Measurements from ENCODE around the gene GUCY1A2. TPM values are rescaled to one million over a fixed set of nuclear protein-coding genes. Genes with fewer than 3 reads are reported as not detected.

GUCY1A2 gene
- polyA plus RNA-seq, 1 donor (not counting 4 experiments of a cell fraction or from before 2014, with no cell fraction given) = not detected

GRCh38 chr11:106691807-106692365, 326.4 kb downstream of the GUCY1A2 start:
- H3K9me1 ChIP-seq (ENCODE audit: control insufficient read depth, extremely low read depth, insufficient read depth, low read length) = no peaks in the 10 kb centered on the region
- no peak overlapping the region for H3K9ac ChIP-seq (ENCODE audit: control insufficient read depth, extremely low read depth, insufficient read depth, low read length)
- H3K4me2 ChIP-seq (ENCODE audit: control insufficient read depth, extremely low read depth, insufficient read depth, low read depth, low read length) = no peak overlapping the region
- DNase-seq (ENCODE audit: low read depth, low spot score) (no peak), FAIRE-seq (no peak)
- no peak overlapping the region for H2AFZ ChIP-seq (ENCODE audit: control insufficient read depth, low read length)
- no peaks in the 10 kb centered on the region for H3K9me3 ChIP-seq (ENCODE audit: control insufficient read depth, low read depth, low read length)
- TF ChIP-seq CTCF (optimal IDR thresholded peaks at IDR 0.05 in 1 of 3, IDR thresholded peaks at IDR 0.05 in 1 of 3, conservative IDR thresholded peaks at IDR 0.05 in 1 of 3; ENCODE audit: extremely low read depth in 1 of 3, insufficient read depth in 2 of 3, low read length in 3 of 3) (no peak), EZH2 (IDR thresholded peaks at IDR 0.05; ENCODE audit: low read length) (no peak)
- no peaks in the 10 kb centered on the region for H3K36me3 ChIP-seq (ENCODE audit: control insufficient read depth in 2 of 2, extremely low read depth in 1 of 2, insufficient read depth in 2 of 2, low read length in 2 of 2)
- no peaks in the 10 kb centered on the region for H3K27me3 ChIP-seq (ENCODE audit: control insufficient read depth, extremely low read depth, insufficient read depth, low read length)
- no peaks in the 10 kb centered on the region for H4K20me1 ChIP-seq (ENCODE audit: control insufficient read depth, extremely low read depth, insufficient read depth, low read length)
- H3K27ac ChIP-seq (ENCODE audit: control insufficient read depth, insufficient read depth, low read length) = no peak overlapping the region
- H3K4me3 ChIP-seq (ENCODE audit: control insufficient read depth in 2 of 3, extremely low read depth in 1 of 3, insufficient read depth in 2 of 3, low read depth in 1 of 3, low read length in 3 of 3) = no peak overlapping the region
- H3K4me1 ChIP-seq (ENCODE audit: control insufficient read depth, extremely low read depth, insufficient read depth, low read length) = peaks cover 12% of the 10 kb centered on the region
- dilution Hi-C loops (cut with MboI; ENCODE audit: extremely low pct_ligation_motif_present, low sequenced_read_pairs) = no loop called here
- no peaks in the 10 kb centered on the region for H3K79me2 ChIP-seq (ENCODE audit: control insufficient read depth, insufficient read depth, low read length)

- no peak overlapping the region for H3K9ac ChIP-seq (ENCODE audit: control insufficient read depth, extremely low read depth, insufficient read depth, low read length)
- H3K9me1 ChIP-seq (ENCODE audit: control insufficient read depth, extremely low read depth, insufficient read depth, low read length) = no peaks in the 10 kb centered on the region
- peaks cover 7% of the 10 kb centered on the region for H3K4me1 ChIP-seq (ENCODE audit: control insufficient read depth, extremely low read depth, insufficient read depth, low read length)
- no peak overlapping the region for H3K27ac ChIP-seq (ENCODE audit: control insufficient read depth, insufficient read depth, low read length)
- no peaks in the 10 kb centered on the region for H3K36me3 ChIP-seq (ENCODE audit: control insufficient read depth in 2 of 2, extremely low read depth in 1 of 2, insufficient read depth in 2 of 2, low read length in 2 of 2)
- H3K4me3 ChIP-seq (ENCODE audit: control insufficient read depth in 2 of 3, extremely low read depth in 1 of 3, insufficient read depth in 2 of 3, low read depth in 1 of 3, low read length in 3 of 3) = no peak overlapping the region
- H3K27me3 ChIP-seq (ENCODE audit: control insufficient read depth, extremely low read depth, insufficient read depth, low read length) = no peaks in the 10 kb centered on the region
- DNase-seq (ENCODE audit: low read depth, low spot score) (no peak), FAIRE-seq (no peak)
- TF ChIP-seq EZH2 (IDR thresholded peaks at IDR 0.05; ENCODE audit: low read length) (no peak), CTCF (optimal IDR thresholded peaks at IDR 0.05 in 1 of 3, IDR thresholded peaks at IDR 0.05 in 1 of 3, conservative IDR thresholded peaks at IDR 0.05 in 1 of 3; ENCODE audit: extremely low read depth in 1 of 3, insufficient read depth in 2 of 3, low read length in 3 of 3) (no peak)
- H3K9me3 ChIP-seq (ENCODE audit: control insufficient read depth, low read depth, low read length) = no peaks in the 10 kb centered on the region
- H2AFZ ChIP-seq (ENCODE audit: control insufficient read depth, low read length) = no peak overlapping the region
- no peak overlapping the region for H3K4me2 ChIP-seq (ENCODE audit: control insufficient read depth, extremely low read depth, insufficient read depth, low read depth, low read length)
- no peaks in the 10 kb centered on the region for H4K20me1 ChIP-seq (ENCODE audit: control insufficient read depth, extremely low read depth, insufficient read depth, low read length)
- no peaks in the 10 kb centered on the region for H3K79me2 ChIP-seq (ENCODE audit: control insufficient read depth, insufficient read depth, low read length)
- dilution Hi-C loops (cut with MboI; ENCODE audit: extremely low pct_ligation_motif_present, low sequenced_read_pairs) = no loop called here
Observed at GRCh38 chr11:106690923-106691322, 327.4 kb downstream of the GUCY1A2 start.

All from keratinocyte (primary cell).